SU-DHL-6 (cell line): ENCODE data around the gene HBEGF.

ENCODE experiments used
- H2AFZ ChIP-seq: fragments of 200-600 bp; sonication (generic); 2 replicates; pipeline ENCODE4 v1.6.1; 2014; ENCODE audit warnings: low read depth, mild to moderate bottlenecking, moderate library complexity, mixed read lengths, antibody characterized with exemption, low read length; ENCODE audit not compliant: severe bottlenecking
- H3F3A ChIP-seq: fragments of 200-600 bp; shearing (Covaris generic); 2 replicates; pipeline ENCODE4 v1.6.0; 2016; ENCODE audit warnings: antibody characterized with exemption, mild to moderate bottlenecking; ENCODE audit not compliant: insufficient read depth
- H3K27ac ChIP-seq: fragments of 200-600 bp; sonication (generic); 2 replicates; pipeline ENCODE4 v1.5.1; 2016; ENCODE audit warnings: low read depth, mild to moderate bottlenecking, low read length, moderate library complexity, mixed read lengths
- H3K27me3 ChIP-seq: fragments of 200-600 bp; sonication (generic), shearing (Covaris generic); 2 replicates; pipeline ENCODE4 v1.6.0; 2014; ENCODE audit warnings: mild to moderate bottlenecking, low read length
- H3K36me3 ChIP-seq: fragments of 200-600 bp; sonication (generic); 2 replicates; pipeline ENCODE4 v1.6.1; 2014; ENCODE audit warnings: mild to moderate bottlenecking, low read length, mixed read lengths
- H3K4me2 ChIP-seq: fragments of 300-600, 200-600 bp; shearing (Covaris generic), sonication (generic); 2 replicates; pipeline ENCODE4 v1.6.0; 2014; ENCODE audit warnings: low read length, low read depth, mild to moderate bottlenecking; ENCODE audit not compliant: poor library complexity, severe bottlenecking
- H3K4me3 ChIP-seq: fragments of 200-600 bp; sonication (generic); 2 replicates; pipeline ENCODE4 v1.5.1; 2014; ENCODE audit warnings: antibody characterized with exemption, low read length, mild to moderate bottlenecking, mixed read lengths; ENCODE audit not compliant: insufficient read depth, poor library complexity, severe bottlenecking
- H3K79me2 ChIP-seq: fragments of 200-600 bp; sonication (generic); 2 replicates; pipeline ENCODE4 v1.6.1; 2014; ENCODE audit warnings: mild to moderate bottlenecking, low read length, moderate library complexity; ENCODE audit not compliant: insufficient read depth
- H3K9ac ChIP-seq: fragments of 200-600 bp; sonication (generic); 2 replicates; pipeline ENCODE4 v1.7.0; 2014; ENCODE audit warnings: mild to moderate bottlenecking, low read length
- H3K9me2 ChIP-seq: fragments of 200-600 bp; sonication (generic); replicated peaks from 2 replicates; pipeline ENCODE4 v1.6.1; 2014; ENCODE audit warnings: low read length; ENCODE audit not compliant: insufficient read depth
- H3K9me3 ChIP-seq: fragments of 200-600 bp; sonication (generic); 2 replicates; pipeline ENCODE4 v1.6.1; 2014; ENCODE audit warnings: low read length, mixed read lengths; ENCODE audit not compliant: insufficient read depth
- H4K20me1 ChIP-seq: fragments of 200-600 bp; sonication (generic); 2 replicates; pipeline ENCODE4 v1.6.1; 2014; ENCODE audit warnings: low read depth, mild to moderate bottlenecking, antibody characterized with exemption, low read length, moderate library complexity, mixed read lengths
- EZH2phosphoT487 ChIP-seq: fragments of 200-600 bp; sonication (generic), shearing (Covaris generic); conservative IDR thresholded peaks from 2 replicates; pipeline ENCODE4 v1.6.1; 2018; ENCODE audit warnings: mild to moderate bottlenecking, antibody characterized with exemption, low read length, moderate library complexity, mixed read lengths
- TF ChIP-seq, protein P1 (sequence below): fragments of 200-600 bp; sonication (generic); IDR thresholded peaks from one replicate; pipeline ENCODE4 v1.5.1; 2017; ENCODE audit warnings: antibody characterized with exemption, mild to moderate bottlenecking, low read length, moderate library complexity; ENCODE audit not compliant: insufficient read depth, poor library complexity, severe bottlenecking

Gene HBEGF

GRCh38 chr5:140287801-140288521 lies 58.4 kb downstream of the HBEGF start:
- no peak for TF ChIP-seq EZH2phosphoT487
- TF ChIP-seq, protein P1, sequence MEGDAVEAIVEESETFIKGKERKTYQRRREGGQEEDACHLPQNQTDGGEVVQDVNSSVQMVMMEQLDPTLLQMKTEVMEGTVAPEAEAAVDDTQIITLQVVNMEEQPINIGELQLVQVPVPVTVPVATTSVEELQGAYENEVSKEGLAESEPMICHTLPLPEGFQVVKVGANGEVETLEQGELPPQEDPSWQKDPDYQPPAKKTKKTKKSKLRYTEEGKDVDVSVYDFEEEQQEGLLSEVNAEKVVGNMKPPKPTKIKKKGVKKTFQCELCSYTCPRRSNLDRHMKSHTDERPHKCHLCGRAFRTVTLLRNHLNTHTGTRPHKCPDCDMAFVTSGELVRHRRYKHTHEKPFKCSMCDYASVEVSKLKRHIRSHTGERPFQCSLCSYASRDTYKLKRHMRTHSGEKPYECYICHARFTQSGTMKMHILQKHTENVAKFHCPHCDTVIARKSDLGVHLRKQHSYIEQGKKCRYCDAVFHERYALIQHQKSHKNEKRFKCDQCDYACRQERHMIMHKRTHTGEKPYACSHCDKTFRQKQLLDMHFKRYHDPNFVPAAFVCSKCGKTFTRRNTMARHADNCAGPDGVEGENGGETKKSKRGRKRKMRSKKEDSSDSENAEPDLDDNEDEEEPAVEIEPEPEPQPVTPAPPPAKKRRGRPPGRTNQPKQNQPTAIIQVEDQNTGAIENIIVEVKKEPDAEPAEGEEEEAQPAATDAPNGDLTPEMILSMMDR = no peak
- Histone ChIP-seq H3F3A (no peaks in the 10 kb centered on the region), H3K27ac (no peak overlapping the region), H3K27me3 (no peaks in the 10 kb centered on the region), H3K9me2 (no peaks in the 10 kb centered on the region), H3K4me2 (no peak overlapping the region), H3K9ac (no peak overlapping the region), H4K20me1 (0 out of 2 replicates have a peak, but pooled peaks cover 3% of the 10 kb centered on the region), H3K4me3 (no peak overlapping the region), H2AFZ (no peak overlapping the region), H3K9me3 (no peaks in the 10 kb centered on the region), H3K36me3 (no peaks in the 10 kb centered on the region), H3K79me2 (peaks cover 17% of the 10 kb centered on the region)

DNA sequence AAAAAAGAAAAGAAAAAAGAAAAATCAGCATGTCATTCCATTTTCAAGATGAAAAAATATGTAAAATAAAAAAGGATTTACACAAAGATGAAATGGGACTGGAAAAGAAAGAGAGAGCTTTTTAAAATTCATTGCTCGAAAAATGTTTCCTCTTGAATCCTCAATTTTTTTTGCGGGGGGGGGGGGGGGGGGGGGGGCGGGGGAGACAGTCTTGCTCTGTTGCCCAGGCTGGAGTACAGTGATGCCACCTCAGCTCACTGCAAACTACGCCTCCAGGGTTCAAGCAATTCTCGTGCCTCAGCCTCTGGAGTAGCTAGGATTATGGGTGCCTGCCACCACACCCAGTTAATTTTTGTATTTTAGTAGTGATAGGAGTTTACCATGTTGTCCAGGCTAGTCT lies 60.0 kb downstream of the HBEGF start:
- no peaks in the 10 kb centered on the region; the same call in 1 of the 2 replicates for H3F3A ChIP-seq
- no peak overlapping the region for H3K27ac ChIP-seq
- H3K9ac ChIP-seq = no peak overlapping the region
- H3K4me3 ChIP-seq = no peak overlapping the region
- H4K20me1 ChIP-seq = 0 out of 2 replicates have a peak, but pooled peaks cover 3% of the 10 kb centered on the region
- peaks cover 12% of the 10 kb centered on the region for H3K79me2 ChIP-seq
- H3K4me2 ChIP-seq = no peak overlapping the region
- H3K36me3 ChIP-seq = no peaks in the 10 kb centered on the region
- no peaks in the 10 kb centered on the region for H3K27me3 ChIP-seq
- H3K9me2 ChIP-seq = no peaks in the 10 kb centered on the region
- H2AFZ ChIP-seq = no peak overlapping the region
- TF ChIP-seq, protein P1 = no peak
- TF ChIP-seq EZH2phosphoT487 = no peak
- H3K9me3 ChIP-seq = no peaks in the 10 kb centered on the region

DNA sequence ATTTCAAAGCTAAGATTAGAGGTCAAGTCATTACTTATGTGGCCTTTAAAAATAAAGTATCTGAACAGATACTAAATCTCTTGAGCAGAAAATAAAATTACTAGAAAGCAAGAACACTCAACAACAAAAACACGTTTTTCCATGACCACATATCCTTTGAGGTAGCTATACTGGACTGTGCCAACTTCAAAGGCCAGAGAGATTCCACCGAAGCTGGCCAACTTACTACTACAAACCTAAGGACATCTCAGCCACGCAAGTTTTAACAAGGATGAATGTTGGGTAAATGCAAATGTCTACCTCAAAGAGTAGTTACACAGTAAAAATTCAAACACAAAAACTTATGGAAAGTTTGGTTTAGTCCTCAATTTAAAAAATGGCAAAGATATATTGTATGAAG lies 62.4 kb downstream of the HBEGF start:
- no peak overlapping the region for H3K4me2 ChIP-seq
- no peak overlapping the region for H3K27ac ChIP-seq
- no peak for TF ChIP-seq EZH2phosphoT487
- TF ChIP-seq, protein P1 = no peak
- H3K9ac ChIP-seq = no peak overlapping the region
- no peak overlapping the region for H2AFZ ChIP-seq
- no peak overlapping the region for H3K4me3 ChIP-seq
- H3F3A ChIP-seq = peaks cover 9% of the 10 kb centered on the region; the same call in 1 of the 2 replicates
- H3K9me2 ChIP-seq = no peaks in the 10 kb centered on the region
- H3K9me3 ChIP-seq = no peaks in the 10 kb centered on the region
- H4K20me1 ChIP-seq = 0 out of 2 replicates have a peak, but pooled peaks cover 3% of the 10 kb centered on the region
- no peaks in the 10 kb centered on the region for H3K27me3 ChIP-seq
- H3K79me2 ChIP-seq = no peaks in the 10 kb centered on the region; the same call in 1 of the 2 replicates
- peaks cover 2% of the 10 kb centered on the region; the same call in 1 of the 2 replicates for H3K36me3 ChIP-seq
